HEK293 (cell line): ENCODE results near the gene STRADA.

ENCODE experiments used
- BCL11B ChIP-seq: fragments of 450-650 bp; formaldehyde crosslinking; IDR thresholded peaks from 2 replicates; pipeline ENCODE4 v1.5.1; 2016; ENCODE audit warnings: low read depth, missing biosample characterization, missing genetic modification characterization
- HOXC10 ChIP-seq: sonication (generic); formaldehyde crosslinking; IDR thresholded peaks from 2 replicates; pipeline ENCODE4 v1.8.1; 2023; ENCODE audit warnings: mild to moderate bottlenecking, missing genetic modification reagents
- MYNN ChIP-seq: fragments of 450-650 bp; formaldehyde crosslinking; IDR thresholded peaks from 2 replicates; pipeline ENCODE4 v1.5.1; 2016; ENCODE audit warnings: missing biosample characterization, missing genetic modification characterization, borderline replicate concordance
- PRDM1 ChIP-seq: fragments of 450-650 bp; formaldehyde crosslinking; IDR thresholded peaks from 2 replicates; pipeline ENCODE4; 2016; ENCODE audit warnings: missing biosample characterization, missing genetic modification characterization
- ZFP3 ChIP-seq: fragments of 450-650 bp; formaldehyde crosslinking; IDR thresholded peaks from 2 replicates; pipeline ENCODE4 v1.5.1; 2016; ENCODE audit warnings: low read depth, missing biosample characterization, missing genetic modification characterization
- ZFP37 ChIP-seq: fragments of 450-650 bp; formaldehyde crosslinking; IDR thresholded peaks from 2 replicates; pipeline ENCODE4 v1.5.1; 2016; ENCODE audit warnings: missing biosample characterization, missing genetic modification characterization
- ZIC2 ChIP-seq: fragments of 450-650 bp; formaldehyde crosslinking; IDR thresholded peaks from 2 replicates; pipeline ENCODE4 v1.5.1; 2016; ENCODE audit warnings: missing biosample characterization, missing genetic modification characterization
- ZNF174 ChIP-seq: fragments of 450-650 bp; formaldehyde crosslinking; IDR thresholded peaks from 2 replicates; pipeline ENCODE4 v1.5.0; 2017; ENCODE audit warnings: missing biosample characterization, mild to moderate bottlenecking, missing genetic modification characterization
- ZNF366 ChIP-seq: fragments of 450-650 bp; formaldehyde crosslinking; conservative IDR thresholded peaks from 2 replicates; pipeline ENCODE4 v1.5.1; 2016; ENCODE audit warnings: missing biosample characterization, missing genetic modification characterization
- ZNF423 ChIP-seq: fragments of 450-650 bp; formaldehyde crosslinking; IDR thresholded peaks from 2 replicates; pipeline ENCODE4 v1.5.1; 2016; ENCODE audit warnings: missing biosample characterization, missing genetic modification characterization
- ZNF433 ChIP-seq: fragments of 450-650 bp; formaldehyde crosslinking; IDR thresholded peaks from 2 replicates; pipeline ENCODE4 v1.5.1; 2016; ENCODE audit warnings: missing biosample characterization, missing genetic modification characterization, low read depth
- ZNF501 ChIP-seq: fragments of 450-650 bp; formaldehyde crosslinking; IDR thresholded peaks from 2 replicates; pipeline ENCODE4 v1.5.1; 2016; ENCODE audit warnings: missing biosample characterization, missing genetic modification characterization
- ZNF600 ChIP-seq: fragments of 450-650 bp; formaldehyde crosslinking; IDR thresholded peaks from 2 replicates; pipeline ENCODE4 v1.5.1; 2016; ENCODE audit warnings: missing biosample characterization, missing genetic modification characterization
- ZNF623 ChIP-seq: fragments of 450-650 bp; formaldehyde crosslinking; IDR thresholded peaks from 2 replicates; pipeline ENCODE4 v1.5.1; 2016; ENCODE audit warnings: missing biosample characterization, missing genetic modification characterization
- ZNF785 ChIP-seq: fragments of 450-650 bp; formaldehyde crosslinking; IDR thresholded peaks from 2 replicates; pipeline ENCODE4 v1.5.1; 2016; ENCODE audit warnings: missing biosample characterization, missing genetic modification characterization
- ZSCAN16 ChIP-seq: fragments of 450-650 bp; formaldehyde crosslinking; IDR thresholded peaks from 2 replicates; pipeline ENCODE4 v1.5.1; 2016; ENCODE audit warnings: missing biosample characterization, missing genetic modification characterization
- TF ChIP-seq, protein P1 (sequence below): fragments of 450-650 bp; formaldehyde crosslinking; IDR thresholded peaks from 2 replicates; pipeline ENCODE4 v1.5.1; 2016; ENCODE audit warnings: missing biosample characterization, missing genetic modification characterization
- TF ChIP-seq, protein P2 (sequence below): fragments of 450-650 bp; formaldehyde crosslinking; optimal IDR thresholded peaks from 2 replicates; pipeline ENCODE3; 2016; ENCODE audit warnings: missing biosample characterization, mild to moderate bottlenecking, missing genetic modification characterization
- TF ChIP-seq, protein P3 (sequence below): fragments of 450-650 bp; formaldehyde crosslinking; IDR thresholded peaks from 2 replicates; pipeline ENCODE4 v1.5.1; 2016; ENCODE audit warnings: missing biosample characterization, missing genetic modification characterization, borderline replicate concordance
- TF ChIP-seq, protein P4 (sequence below): fragments of 450-650 bp; formaldehyde crosslinking; IDR thresholded peaks from 2 replicates; pipeline ENCODE4 v1.5.1; 2017; ENCODE audit warnings: missing biosample characterization, missing genetic modification characterization
- TF ChIP-seq, protein P5 (sequence below): fragments of 450-650 bp; formaldehyde crosslinking; IDR thresholded peaks from 2 replicates; pipeline ENCODE4 v1.5.1; 2017; ENCODE audit warnings: missing biosample characterization, missing genetic modification characterization
- TF ChIP-seq, protein P6 (sequence below): fragments of 450-650 bp; formaldehyde crosslinking; IDR thresholded peaks from 2 replicates; pipeline ENCODE4 v1.5.1; 2016; ENCODE audit warnings: missing biosample characterization, missing genetic modification characterization
- TF ChIP-seq, protein P7 (sequence below): fragments of 450-650 bp; formaldehyde crosslinking; IDR thresholded peaks from 2 replicates; pipeline ENCODE4 v1.5.1; 2016; ENCODE audit warnings: missing biosample characterization, missing genetic modification characterization

The STRADA gene

DNA sequence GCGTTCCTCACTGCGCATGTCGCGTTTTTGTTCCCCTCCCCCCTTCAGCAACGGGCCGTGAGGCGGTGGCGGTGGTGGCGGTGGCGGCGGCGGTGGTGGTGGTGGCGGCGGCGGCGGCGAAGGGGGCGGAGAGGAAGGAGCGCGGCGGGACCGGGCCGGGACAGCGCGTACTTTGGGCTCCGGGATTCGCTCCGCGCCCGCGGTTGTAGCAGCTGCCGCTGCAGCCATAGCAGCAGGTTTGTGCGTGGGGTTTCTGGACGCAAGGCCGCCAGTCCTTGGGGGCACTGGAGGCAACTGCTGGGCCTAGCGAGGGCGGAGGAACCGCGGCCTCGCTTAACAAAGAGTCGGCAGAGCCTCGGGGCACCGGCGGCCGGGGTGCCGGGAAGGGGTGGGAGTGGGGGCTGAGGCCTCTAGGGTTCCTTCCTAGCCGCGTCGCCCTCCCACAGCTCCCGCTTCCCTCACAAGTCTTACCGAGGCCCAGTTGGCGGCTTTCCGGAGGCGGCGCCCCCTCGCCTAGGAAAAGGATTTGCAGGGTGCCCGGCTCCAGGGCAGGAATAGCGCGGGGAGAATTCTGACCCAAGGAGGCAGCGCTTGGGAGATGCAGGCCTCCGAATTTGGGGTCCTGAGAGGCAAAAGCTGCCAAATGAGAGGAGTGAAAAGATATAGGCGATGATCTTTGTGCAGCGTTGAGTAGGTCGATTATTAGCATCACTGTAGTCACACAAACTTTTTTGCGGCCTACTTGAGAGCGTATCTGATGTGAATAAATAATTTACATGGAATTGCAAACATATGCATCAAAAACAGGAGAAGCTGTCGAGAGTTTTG is 32.8 kb upstream of the STRADA start, which contains the start of gene DDX42 (continued):
- TF ChIP-seq, protein P1, sequence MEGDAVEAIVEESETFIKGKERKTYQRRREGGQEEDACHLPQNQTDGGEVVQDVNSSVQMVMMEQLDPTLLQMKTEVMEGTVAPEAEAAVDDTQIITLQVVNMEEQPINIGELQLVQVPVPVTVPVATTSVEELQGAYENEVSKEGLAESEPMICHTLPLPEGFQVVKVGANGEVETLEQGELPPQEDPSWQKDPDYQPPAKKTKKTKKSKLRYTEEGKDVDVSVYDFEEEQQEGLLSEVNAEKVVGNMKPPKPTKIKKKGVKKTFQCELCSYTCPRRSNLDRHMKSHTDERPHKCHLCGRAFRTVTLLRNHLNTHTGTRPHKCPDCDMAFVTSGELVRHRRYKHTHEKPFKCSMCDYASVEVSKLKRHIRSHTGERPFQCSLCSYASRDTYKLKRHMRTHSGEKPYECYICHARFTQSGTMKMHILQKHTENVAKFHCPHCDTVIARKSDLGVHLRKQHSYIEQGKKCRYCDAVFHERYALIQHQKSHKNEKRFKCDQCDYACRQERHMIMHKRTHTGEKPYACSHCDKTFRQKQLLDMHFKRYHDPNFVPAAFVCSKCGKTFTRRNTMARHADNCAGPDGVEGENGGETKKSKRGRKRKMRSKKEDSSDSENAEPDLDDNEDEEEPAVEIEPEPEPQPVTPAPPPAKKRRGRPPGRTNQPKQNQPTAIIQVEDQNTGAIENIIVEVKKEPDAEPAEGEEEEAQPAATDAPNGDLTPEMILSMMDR, result peak; percentile 66
- TF ChIP-seq ZNF433 (tag by site-specific recombination) (no peak), ZNF366 (tag by site-specific recombination) (no peak), ZIC2 (tag by site-specific recombination) (no peak), MYNN (tag by site-specific recombination) (no peak), HOXC10 (CRISPR knock-in tag) (no peak), ZFP3 (tag by site-specific recombination) (no peak), ZNF174 (tag by site-specific recombination) (no peak), ZNF623 (no peak), ZNF600 (tag by site-specific recombination) (no peak), ZNF785 (no peak), ZNF423 (no peak), PRDM1 (no peak), ZSCAN16 (peak; percentile 54; the same call in 1 of the 2 replicates), BCL11B (tag by site-specific recombination) (no peak), ZNF501 (tag by site-specific recombination) (0 out of 2 replicates have a peak, but pooled peaks have one; percentile 16), ZFP37 (tag by site-specific recombination) (0 out of 2 replicates have a peak, but pooled peaks have one; percentile 20)
- TF ChIP-seq, protein P2, sequence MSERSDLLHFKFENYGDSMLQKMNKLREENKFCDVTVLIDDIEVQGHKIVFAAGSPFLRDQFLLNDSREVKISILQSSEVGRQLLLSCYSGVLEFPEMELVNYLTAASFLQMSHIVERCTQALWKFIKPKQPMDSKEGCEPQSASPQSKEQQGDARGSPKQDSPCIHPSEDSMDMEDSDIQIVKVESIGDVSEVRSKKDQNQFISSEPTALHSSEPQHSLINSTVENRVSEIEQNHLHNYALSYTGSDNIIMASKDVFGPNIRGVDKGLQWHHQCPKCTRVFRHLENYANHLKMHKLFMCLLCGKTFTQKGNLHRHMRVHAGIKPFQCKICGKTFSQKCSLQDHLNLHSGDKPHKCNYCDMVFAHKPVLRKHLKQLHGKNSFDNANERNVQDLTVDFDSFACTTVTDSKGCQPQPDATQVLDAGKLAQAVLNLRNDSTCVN (tag by site-specific recombination), result peak; percentile 15
- TF ChIP-seq, protein P3, sequence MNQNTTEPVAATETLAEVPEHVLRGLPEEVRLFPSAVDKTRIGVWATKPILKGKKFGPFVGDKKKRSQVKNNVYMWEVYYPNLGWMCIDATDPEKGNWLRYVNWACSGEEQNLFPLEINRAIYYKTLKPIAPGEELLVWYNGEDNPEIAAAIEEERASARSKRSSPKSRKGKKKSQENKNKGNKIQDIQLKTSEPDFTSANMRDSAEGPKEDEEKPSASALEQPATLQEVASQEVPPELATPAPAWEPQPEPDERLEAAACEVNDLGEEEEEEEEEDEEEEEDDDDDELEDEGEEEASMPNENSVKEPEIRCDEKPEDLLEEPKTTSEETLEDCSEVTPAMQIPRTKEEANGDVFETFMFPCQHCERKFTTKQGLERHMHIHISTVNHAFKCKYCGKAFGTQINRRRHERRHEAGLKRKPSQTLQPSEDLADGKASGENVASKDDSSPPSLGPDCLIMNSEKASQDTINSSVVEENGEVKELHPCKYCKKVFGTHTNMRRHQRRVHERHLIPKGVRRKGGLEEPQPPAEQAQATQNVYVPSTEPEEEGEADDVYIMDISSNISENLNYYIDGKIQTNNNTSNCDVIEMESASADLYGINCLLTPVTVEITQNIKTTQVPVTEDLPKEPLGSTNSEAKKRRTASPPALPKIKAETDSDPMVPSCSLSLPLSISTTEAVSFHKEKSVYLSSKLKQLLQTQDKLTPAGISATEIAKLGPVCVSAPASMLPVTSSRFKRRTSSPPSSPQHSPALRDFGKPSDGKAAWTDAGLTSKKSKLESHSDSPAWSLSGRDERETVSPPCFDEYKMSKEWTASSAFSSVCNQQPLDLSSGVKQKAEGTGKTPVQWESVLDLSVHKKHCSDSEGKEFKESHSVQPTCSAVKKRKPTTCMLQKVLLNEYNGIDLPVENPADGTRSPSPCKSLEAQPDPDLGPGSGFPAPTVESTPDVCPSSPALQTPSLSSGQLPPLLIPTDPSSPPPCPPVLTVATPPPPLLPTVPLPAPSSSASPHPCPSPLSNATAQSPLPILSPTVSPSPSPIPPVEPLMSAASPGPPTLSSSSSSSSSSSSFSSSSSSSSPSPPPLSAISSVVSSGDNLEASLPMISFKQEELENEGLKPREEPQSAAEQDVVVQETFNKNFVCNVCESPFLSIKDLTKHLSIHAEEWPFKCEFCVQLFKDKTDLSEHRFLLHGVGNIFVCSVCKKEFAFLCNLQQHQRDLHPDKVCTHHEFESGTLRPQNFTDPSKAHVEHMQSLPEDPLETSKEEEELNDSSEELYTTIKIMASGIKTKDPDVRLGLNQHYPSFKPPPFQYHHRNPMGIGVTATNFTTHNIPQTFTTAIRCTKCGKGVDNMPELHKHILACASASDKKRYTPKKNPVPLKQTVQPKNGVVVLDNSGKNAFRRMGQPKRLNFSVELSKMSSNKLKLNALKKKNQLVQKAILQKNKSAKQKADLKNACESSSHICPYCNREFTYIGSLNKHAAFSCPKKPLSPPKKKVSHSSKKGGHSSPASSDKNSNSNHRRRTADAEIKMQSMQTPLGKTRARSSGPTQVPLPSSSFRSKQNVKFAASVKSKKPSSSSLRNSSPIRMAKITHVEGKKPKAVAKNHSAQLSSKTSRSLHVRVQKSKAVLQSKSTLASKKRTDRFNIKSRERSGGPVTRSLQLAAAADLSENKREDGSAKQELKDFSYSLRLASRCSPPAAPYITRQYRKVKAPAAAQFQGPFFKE, result no peak
- TF ChIP-seq, protein P4, sequence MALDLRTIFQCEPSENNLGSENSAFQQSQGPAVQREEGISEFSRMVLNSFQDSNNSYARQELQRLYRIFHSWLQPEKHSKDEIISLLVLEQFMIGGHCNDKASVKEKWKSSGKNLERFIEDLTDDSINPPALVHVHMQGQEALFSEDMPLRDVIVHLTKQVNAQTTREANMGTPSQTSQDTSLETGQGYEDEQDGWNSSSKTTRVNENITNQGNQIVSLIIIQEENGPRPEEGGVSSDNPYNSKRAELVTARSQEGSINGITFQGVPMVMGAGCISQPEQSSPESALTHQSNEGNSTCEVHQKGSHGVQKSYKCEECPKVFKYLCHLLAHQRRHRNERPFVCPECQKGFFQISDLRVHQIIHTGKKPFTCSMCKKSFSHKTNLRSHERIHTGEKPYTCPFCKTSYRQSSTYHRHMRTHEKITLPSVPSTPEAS (tag by site-specific recombination), result no peak
- TF ChIP-seq, protein P5, sequence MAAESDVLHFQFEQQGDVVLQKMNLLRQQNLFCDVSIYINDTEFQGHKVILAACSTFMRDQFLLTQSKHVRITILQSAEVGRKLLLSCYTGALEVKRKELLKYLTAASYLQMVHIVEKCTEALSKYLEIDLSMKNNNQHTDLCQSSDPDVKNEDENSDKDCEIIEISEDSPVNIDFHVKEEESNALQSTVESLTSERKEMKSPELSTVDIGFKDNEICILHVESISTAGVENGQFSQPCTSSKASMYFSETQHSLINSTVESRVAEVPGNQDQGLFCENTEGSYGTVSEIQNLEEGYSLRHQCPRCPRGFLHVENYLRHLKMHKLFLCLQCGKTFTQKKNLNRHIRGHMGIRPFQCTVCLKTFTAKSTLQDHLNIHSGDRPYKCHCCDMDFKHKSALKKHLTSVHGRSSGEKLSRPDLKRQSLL (tag by site-specific recombination), result no peak
- TF ChIP-seq, protein P6, sequence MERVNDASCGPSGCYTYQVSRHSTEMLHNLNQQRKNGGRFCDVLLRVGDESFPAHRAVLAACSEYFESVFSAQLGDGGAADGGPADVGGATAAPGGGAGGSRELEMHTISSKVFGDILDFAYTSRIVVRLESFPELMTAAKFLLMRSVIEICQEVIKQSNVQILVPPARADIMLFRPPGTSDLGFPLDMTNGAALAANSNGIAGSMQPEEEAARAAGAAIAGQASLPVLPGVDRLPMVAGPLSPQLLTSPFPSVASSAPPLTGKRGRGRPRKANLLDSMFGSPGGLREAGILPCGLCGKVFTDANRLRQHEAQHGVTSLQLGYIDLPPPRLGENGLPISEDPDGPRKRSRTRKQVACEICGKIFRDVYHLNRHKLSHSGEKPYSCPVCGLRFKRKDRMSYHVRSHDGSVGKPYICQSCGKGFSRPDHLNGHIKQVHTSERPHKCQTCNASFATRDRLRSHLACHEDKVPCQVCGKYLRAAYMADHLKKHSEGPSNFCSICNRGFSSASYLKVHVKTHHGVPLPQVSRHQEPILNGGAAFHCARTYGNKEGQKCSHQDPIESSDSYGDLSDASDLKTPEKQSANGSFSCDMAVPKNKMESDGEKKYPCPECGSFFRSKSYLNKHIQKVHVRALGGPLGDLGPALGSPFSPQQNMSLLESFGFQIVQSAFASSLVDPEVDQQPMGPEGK, result peak; percentile 56
- TF ChIP-seq, protein P7, sequence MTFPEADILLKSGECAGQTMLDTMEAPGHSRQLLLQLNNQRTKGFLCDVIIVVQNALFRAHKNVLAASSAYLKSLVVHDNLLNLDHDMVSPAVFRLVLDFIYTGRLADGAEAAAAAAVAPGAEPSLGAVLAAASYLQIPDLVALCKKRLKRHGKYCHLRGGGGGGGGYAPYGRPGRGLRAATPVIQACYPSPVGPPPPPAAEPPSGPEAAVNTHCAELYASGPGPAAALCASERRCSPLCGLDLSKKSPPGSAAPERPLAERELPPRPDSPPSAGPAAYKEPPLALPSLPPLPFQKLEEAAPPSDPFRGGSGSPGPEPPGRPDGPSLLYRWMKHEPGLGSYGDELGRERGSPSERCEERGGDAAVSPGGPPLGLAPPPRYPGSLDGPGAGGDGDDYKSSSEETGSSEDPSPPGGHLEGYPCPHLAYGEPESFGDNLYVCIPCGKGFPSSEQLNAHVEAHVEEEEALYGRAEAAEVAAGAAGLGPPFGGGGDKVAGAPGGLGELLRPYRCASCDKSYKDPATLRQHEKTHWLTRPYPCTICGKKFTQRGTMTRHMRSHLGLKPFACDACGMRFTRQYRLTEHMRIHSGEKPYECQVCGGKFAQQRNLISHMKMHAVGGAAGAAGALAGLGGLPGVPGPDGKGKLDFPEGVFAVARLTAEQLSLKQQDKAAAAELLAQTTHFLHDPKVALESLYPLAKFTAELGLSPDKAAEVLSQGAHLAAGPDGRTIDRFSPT (tag by site-specific recombination), result peak; percentile 61; the same call in 1 of the 2 replicates
